GM12878 (cell line): ENCODE data around the gene SDC1. TPM values are rescaled to one million over a fixed set of nuclear protein-coding genes. Genes with fewer than 3 reads are reported as not detected.
A peak's percentile ranks its signal among the peaks of the same experiment; 100 is the strongest.

Source experiments
- ATAC-seq: fragments of 200-7000 bp; cut with Tn5 transposase; 3 replicates; pipeline ENCODE4 v1.9.1; 2020; ENCODE audit warnings: mild to moderate bottlenecking, moderate library complexity
- BruUV-seq: library from RNA; stranded (reverse); fragments of 400-500 nt; replicated peaks from 2 replicates; lab custom pipeline; 2021; lab: Mats Ljungman, UMichigan
- CTCF ChIA-PET: fragments of 300-600 bp; sonication (Branson Sonifier 250); formaldehyde crosslinking; extraction: SDS; loops from one replicate; lab custom pipeline; 2021; ENCODE audit warnings: inconsistent platforms; lab: Yijun Ruan, JAX
- POLR2A ChIA-PET: fragments of 350-600 bp; formaldehyde crosslinking; extraction: SDS; loops from one replicate; lab custom pipeline; 2021; ENCODE audit warnings: inconsistent platforms; lab: Charles Lee
- RAD21 ChIA-PET: fragments of 300-600 bp; sonication (Branson Sonifier 250); formaldehyde crosslinking; loops from one replicate; lab custom pipeline; 2023; ENCODE audit warnings: antibody characterized with exemption; ENCODE audit not compliant: unreplicated experiment; lab: Charles Lee
- SMC1A ChIA-PET: fragments of 300-600 bp; sonication (Branson Sonifier 250); formaldehyde crosslinking; loops from one replicate; lab custom pipeline; 2023; ENCODE audit not compliant: unreplicated experiment, uncharacterized antibody; lab: Charles Lee
- DNase-seq: peaks from one replicate; pipeline ENCODE4 v3.0.0-alpha.2; 2011; ENCODE audit warnings: low read depth, low spot score
- FAIRE-seq: peaks from 3 replicates; lab custom pipeline; 2011; peaks lifted over from hg19 to GRCh38; lab: Jason Lieb, UNC
- H2AFZ ChIP-seq: 2 replicates; pipeline ENCODE4 v1.6.0; 2011; ENCODE audit warnings: low read depth, low read length, control low read depth; ENCODE audit not compliant: control insufficient read depth
- H3K27ac ChIP-seq: 2 replicates; pipeline ENCODE4 v1.5.1; 2011; ENCODE audit warnings: control low read depth; ENCODE audit not compliant: control insufficient read depth, insufficient read depth
- H3K27me3 ChIP-seq, 2 experiments: replicated peaks in 1 of 2; 2 replicates each; pipeline versions ENCODE4 v1.6.0 to v1.6.1; 2011; ENCODE audit warnings: low read length in 1 of 2; ENCODE audit not compliant: control insufficient read depth in 2 of 2, insufficient read depth in 2 of 2
- H3K36me3 ChIP-seq, 2 experiments: 2 replicates each; pipeline ENCODE4 v1.5.1; 2011; ENCODE audit warnings: low read length in 1 of 2; ENCODE audit not compliant: control insufficient read depth in 2 of 2, insufficient read depth in 2 of 2
- H3K4me1 ChIP-seq: 2 replicates; pipeline ENCODE4 v1.6.1; 2011; ENCODE audit warnings: mild to moderate bottlenecking, low read length, moderate library complexity, mixed read lengths; ENCODE audit not compliant: control insufficient read depth, insufficient read depth
- H3K4me2 ChIP-seq: 2 replicates; pipeline ENCODE4 v1.6.0; 2011; ENCODE audit warnings: control low read depth; ENCODE audit not compliant: control insufficient read depth, insufficient read depth
- H3K4me3 ChIP-seq: fragments of 200-600 bp; sonication (generic); 2 replicates; pipeline ENCODE4 v1.5.1; 2016
- H3K79me2 ChIP-seq: 2 replicates; pipeline ENCODE4 v1.6.0; 2011; ENCODE audit warnings: low read length; ENCODE audit not compliant: control insufficient read depth, insufficient read depth
- H3K9ac ChIP-seq: 2 replicates; pipeline ENCODE4 v1.8.0; 2011; ENCODE audit warnings: low read length, control low read depth, mixed read lengths; ENCODE audit not compliant: control insufficient read depth, insufficient read depth
- H3K9me3 ChIP-seq: replicated peaks from 3 replicates; pipeline ENCODE4 v1.5.1; 2011; ENCODE audit warnings: mild to moderate bottlenecking, low read length; ENCODE audit not compliant: control insufficient read depth, insufficient read depth
- H4K20me1 ChIP-seq: 2 replicates; pipeline ENCODE4 v1.6.0; 2011; ENCODE audit not compliant: control insufficient read depth, insufficient read depth
- BCL3 ChIP-seq: IDR thresholded peaks from 2 replicates; pipeline ENCODE4 v1.6.1; 2011; ENCODE audit warnings: borderline replicate concordance, low read depth, mild to moderate bottlenecking, moderate library complexity, low read length; ENCODE audit not compliant: insufficient read depth, poor library complexity, severe bottlenecking
- E4F1 ChIP-seq: fragments of 450-650 bp; IDR thresholded peaks from 2 replicates; pipeline ENCODE4 v1.6.1; 2018; ENCODE audit warnings: borderline replicate concordance, mild to moderate bottlenecking; ENCODE audit not compliant: partially characterized antibody
- GATAD2B ChIP-seq: fragments of 450-650 bp; conservative IDR thresholded peaks from 2 replicates; pipeline ENCODE4 v1.6.1; 2017; ENCODE audit warnings: low read depth, mild to moderate bottlenecking, moderate library complexity
- HSF1 ChIP-seq: fragments of 150-350 bp; IDR thresholded peaks from 2 replicates; pipeline ENCODE4 v1.6.1; 2014; ENCODE audit warnings: mild to moderate bottlenecking, low read depth, low read length
- IKZF2 ChIP-seq, 2 experiments: fragments of 450-650 bp; IDR thresholded peaks; 2 replicates each; pipeline ENCODE4 v1.6.1; 2017; ENCODE audit warnings: mild to moderate bottlenecking in 2 of 2, moderate library complexity in 2 of 2
- JUND ChIP-seq: IDR thresholded peaks from 2 replicates; pipeline ENCODE4 v1.6.1; 2012; ENCODE audit warnings: low read depth, mild to moderate bottlenecking, low read length, improper control_type of control experiment, moderate library complexity
- MTA2 ChIP-seq: fragments of 450-650 bp; IDR thresholded peaks from 2 replicates; pipeline ENCODE4 v1.6.1; 2016; ENCODE audit warnings: low read depth, mild to moderate bottlenecking, moderate library complexity
- NFYB ChIP-seq: IDR thresholded peaks from 2 replicates; pipeline ENCODE4 v1.6.1; 2011; ENCODE audit warnings: low read depth, mild to moderate bottlenecking, low read length, improper control_type of control experiment, moderate library complexity; ENCODE audit not compliant: insufficient read depth
- NR2F1 ChIP-seq: fragments of 450-650 bp; conservative IDR thresholded peaks from 2 replicates; pipeline ENCODE4 v1.6.1; 2017; ENCODE audit warnings: mild to moderate bottlenecking
- PAX5 ChIP-seq: IDR thresholded peaks from 2 replicates; pipeline ENCODE4 v1.6.1; 2011; ENCODE audit warnings: low read depth, low read length, borderline replicate concordance
- PBX3 ChIP-seq: IDR thresholded peaks from 2 replicates; pipeline ENCODE4 v1.6.1; 2011; ENCODE audit warnings: mild to moderate bottlenecking, low read depth, low read length, moderate library complexity; ENCODE audit not compliant: insufficient replicate concordance
- SMAD1 ChIP-seq: fragments of 450-650 bp; IDR thresholded peaks from 2 replicates; pipeline ENCODE4 v1.6.1; 2018; ENCODE audit warnings: mild to moderate bottlenecking, low read depth; ENCODE audit not compliant: partially characterized antibody
- STAT3 ChIP-seq: IDR thresholded peaks from 2 replicates; pipeline ENCODE4 v1.6.1; 2011; ENCODE audit warnings: low read depth, low read length, improper control_type of control experiment
- TAF1 ChIP-seq: IDR thresholded peaks from 2 replicates; pipeline ENCODE4 v1.6.1; 2011; ENCODE audit warnings: mild to moderate bottlenecking, low read depth, low read length, borderline replicate concordance
- ZNF217 ChIP-seq: fragments of 450-650 bp; IDR thresholded peaks from 2 replicates; pipeline ENCODE4 v1.6.1; 2017; ENCODE audit warnings: antibody characterized with exemption, mild to moderate bottlenecking
- ZZZ3 ChIP-seq: IDR thresholded peaks from 2 replicates; pipeline ENCODE4 v1.6.1; 2011; ENCODE audit warnings: low read depth; ENCODE audit not compliant: control insufficient read depth, insufficient read length
- WGBS: methylation state at CpG from one replicate; pipeline ENCODE4 v1.1.6; 2016; ENCODE audit warnings: low lambda C conversion rate; ENCODE audit not compliant: insufficient replicate concordance, insufficient coverage; ENCODE audit errors: missing lambda C conversion rate; 5-methylcytosine and 5-hydroxymethylcytosine counted together
- in situ Hi-C: fragments of 300-500 bp; cut with MboI; formaldehyde crosslinking; loops from 9 replicates; pipeline ENCODE4 v1.14.3; 2018; ENCODE audit warnings: mixed read lengths
- intact Hi-C: fragments of 100-400 bp; cut with micrococcal nuclease; formaldehyde crosslinking; loops from one replicate; pipeline ENCODE4 v1.14.2; 2022; ENCODE audit not compliant: unreplicated experiment
- polyA plus RNA-seq, 11 experiments: library from polyadenylated mRNA; depleted of rRNA in 4 of 11; unstranded in 6 of 11; stranded (reverse) in 5 of 11; fragments of >200 nt; fragmentation: Nextera tagmentation in 4 of 11; fragmentation: Illumina TruSeq in 1 of 11; extraction: Ambion mirVana in 4 of 11; extraction: Trizol in 1 of 11; gene quantifications; 1 replicate in 1 of 11; 2 replicates in 10 of 11; pipeline versions ENCODE4 v1.2.1 to v1.2.3, GENCODE V29; 2011 to 2016; ENCODE audit warnings: inconsistent platforms in 2 of 11, missing spikeins in 2 of 11, low read depth in 1 of 11
- total RNA-seq, 4 experiments: library from RNA; depleted of rRNA in 3 of 4; stranded (reverse); fragments of >200 nt in 3 of 4; fragmentation: Illumina TruSeq in 1 of 4; extraction: Trizol in 1 of 4; gene quantifications; 2 replicates each; pipeline versions ENCODE4 v1.2.1 to v1.2.3, GENCODE V29; 2013 to 2021

SDC1 gene
- total and polyA plus RNA-seq, 10 of the 15 experiments (the other 5 are each of a cell fraction or from before 2014, with no cell fraction given) = 0.85 to 36.8 (median 23.7) TPM

GRCh38 chr2:20222014-20222768, 2.7 kb downstream of the SDC1 start:
- ChIA-PET POLR2A (interaction anchor here (1.0 to 3.8 kb wide), 9 partner anchors 9 to 321 kb away, joined by 3 to 38 read pairs (median 5); partner anchors contain the start of gene TTC32), CTCF (interaction anchor here (0.7 to 7.5 kb wide), 14 partner anchors 8 to 373 kb away, joined by 3 to 284 read pairs (median 4); no protein-coding TSS in a partner anchor), SMC1A (interaction anchor here (1.0 to 9.6 kb wide), 9 partner anchors 9 to 104 kb away, joined by 3 to 191 read pairs (median 11); no protein-coding TSS in a partner anchor), RAD21 (interaction anchor here (0.5 to 7.0 kb wide), 16 partner anchors 10 to 288 kb away, joined by 3 to 156 read pairs (median 5); no protein-coding TSS in a partner anchor)
- peak overlapping the region; percentile 84; the same call in 1 of the 2 replicates for H3K4me3 ChIP-seq
- H3K27me3 ChIP-seq = no peaks in the 10 kb centered on the region
- FAIRE-seq = peak; percentile 27
- H3K4me2 ChIP-seq = peak overlapping the region; percentile 99
- intact Hi-C loops = no loop called here
- no peaks in the 10 kb centered on the region for H3K9me3 ChIP-seq
- in situ Hi-C loops = no loop called here
- H2AFZ ChIP-seq = no peak overlapping the region
- no peaks in the 10 kb centered on the region for H3K36me3 ChIP-seq
- WGBS = 86% methylated on average over 1 of the region's 1 CpG
- DNase-seq = peak; percentile 37
- H3K9ac ChIP-seq = peak overlapping the region; percentile 76
- H3K27ac ChIP-seq = peak overlapping the region; percentile 74
- peaks cover 46% of the 10 kb centered on the region for H3K79me2 ChIP-seq
- BruUV-seq = no TSS peak
- ATAC-seq = peak; percentile 5; the same call in 2 of the 3 replicates
- no peaks in the 10 kb centered on the region for H4K20me1 ChIP-seq
- H3K4me1 ChIP-seq = peaks cover 35% of the 10 kb centered on the region
- TF ChIP-seq ZZZ3 (no peak), TAF1 (no peak), SMAD1 (no peak), HSF1 (no peak), ZNF217 (no peak), E4F1 (no peak), PAX5 (no peak), NR2F1 (peak; percentile 46; the same call in 1 of the 2 replicates), STAT3 (no peak), IKZF2 (IDR thresholded peaks at IDR 0.05) (peak; percentile 79 to 80; a peak in 3 of 4 replicates), NFYB (no peak), MTA2 (peak; percentile 36; the same call in 1 of the 2 replicates), JUND (no peak), BCL3 (no peak), PBX3 (no peak), GATAD2B (no peak; the same call in 1 of the 2 replicates)
